Stomach (tissue), 4 donors: ENCODE results near the gene MEPE.

ENCODE experiments used
- EP300 ChIP-seq: sonication (generic); formaldehyde crosslinking; IDR thresholded peaks from one replicate; pipeline ENCODE4 v1.6.1; 2017; ENCODE audit warnings: antibody characterized with exemption
- POLR2A ChIP-seq, 4 donors: fragments of 450-650 bp; IDR thresholded peaks; one replicate each; pipeline ENCODE4 v1.6.1; 2016; ENCODE audit warnings: antibody characterized with exemption in 4 of 4, control low read depth in 2 of 4, mild to moderate bottlenecking in 1 of 4, moderate library complexity in 1 of 4
- TF ChIP-seq, protein P1 (sequence below), 7 experiments: fragments of 450-650 bp in 4 of 7; fragments of 200-600 bp in 3 of 7; sonication (generic) in 3 of 7; IDR thresholded peaks; one replicate each; pipeline ENCODE4 v1.5.1; 2016 to 2019; ENCODE audit warnings: antibody characterized with exemption in 7 of 7, control low read depth in 2 of 7, mild to moderate bottlenecking in 1 of 7

DNA sequence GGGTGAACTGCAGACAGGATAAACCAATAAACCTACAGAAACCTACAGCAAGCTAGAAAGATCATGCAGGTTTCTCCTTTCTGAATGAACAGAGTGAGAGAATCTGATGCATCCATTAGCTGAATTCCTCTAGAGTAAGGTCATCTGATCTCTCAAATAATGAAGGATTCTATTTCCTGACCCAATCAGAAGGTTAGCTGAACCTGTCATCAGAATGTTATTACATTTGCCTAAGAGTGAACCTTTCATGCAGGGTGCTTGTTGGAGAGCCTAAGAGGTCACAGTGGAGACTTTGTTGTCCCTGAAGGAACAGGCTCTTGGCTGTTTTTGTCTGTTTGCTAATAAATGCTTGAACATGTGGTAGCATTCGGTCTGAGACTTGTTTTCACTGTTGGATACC, 24.0 kb downstream of the MEPE start:
- TF ChIP-seq, protein P1, sequence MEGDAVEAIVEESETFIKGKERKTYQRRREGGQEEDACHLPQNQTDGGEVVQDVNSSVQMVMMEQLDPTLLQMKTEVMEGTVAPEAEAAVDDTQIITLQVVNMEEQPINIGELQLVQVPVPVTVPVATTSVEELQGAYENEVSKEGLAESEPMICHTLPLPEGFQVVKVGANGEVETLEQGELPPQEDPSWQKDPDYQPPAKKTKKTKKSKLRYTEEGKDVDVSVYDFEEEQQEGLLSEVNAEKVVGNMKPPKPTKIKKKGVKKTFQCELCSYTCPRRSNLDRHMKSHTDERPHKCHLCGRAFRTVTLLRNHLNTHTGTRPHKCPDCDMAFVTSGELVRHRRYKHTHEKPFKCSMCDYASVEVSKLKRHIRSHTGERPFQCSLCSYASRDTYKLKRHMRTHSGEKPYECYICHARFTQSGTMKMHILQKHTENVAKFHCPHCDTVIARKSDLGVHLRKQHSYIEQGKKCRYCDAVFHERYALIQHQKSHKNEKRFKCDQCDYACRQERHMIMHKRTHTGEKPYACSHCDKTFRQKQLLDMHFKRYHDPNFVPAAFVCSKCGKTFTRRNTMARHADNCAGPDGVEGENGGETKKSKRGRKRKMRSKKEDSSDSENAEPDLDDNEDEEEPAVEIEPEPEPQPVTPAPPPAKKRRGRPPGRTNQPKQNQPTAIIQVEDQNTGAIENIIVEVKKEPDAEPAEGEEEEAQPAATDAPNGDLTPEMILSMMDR (IDR thresholded peaks at IDR 0.05) = no peak
- no peak for TF ChIP-seq POLR2A (IDR thresholded peaks at IDR 0.05)
- TF ChIP-seq EP300 = no peak
